ENCODE data around the gene PIK3C2B. TPM values are rescaled to one million over a fixed set of nuclear protein-coding genes. Genes with fewer than 3 reads are reported as not detected.

PIK3C2B gene
- total and polyA plus RNA-seq, 2 of the 8 experiments (the other 6 are each of a cell fraction or from before 2014, with no cell fraction given): 20.4 to 36.7 TPM

DNA sequence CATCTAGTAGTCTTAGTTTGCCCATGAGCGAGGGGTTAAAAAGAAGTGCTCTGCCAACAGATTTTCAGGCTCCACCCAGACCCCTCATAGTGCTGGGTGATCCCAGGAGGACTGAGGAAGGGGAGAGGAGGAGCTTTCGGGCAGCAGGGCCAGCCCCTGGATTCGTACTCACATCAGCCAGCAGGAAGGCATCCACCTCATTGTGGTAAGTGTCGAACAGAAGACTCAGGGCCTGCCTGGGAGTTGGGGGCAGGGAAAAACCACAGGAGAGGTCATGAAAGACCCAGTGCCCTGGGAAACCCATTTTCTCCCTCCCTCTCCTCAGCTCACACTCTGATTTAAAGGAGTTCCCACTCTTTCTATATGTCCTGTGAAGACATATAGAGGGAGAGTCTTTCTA lies 34.9 kb downstream of the PIK3C2B start (continued):
- TF ChIP-seq, protein P1, sequence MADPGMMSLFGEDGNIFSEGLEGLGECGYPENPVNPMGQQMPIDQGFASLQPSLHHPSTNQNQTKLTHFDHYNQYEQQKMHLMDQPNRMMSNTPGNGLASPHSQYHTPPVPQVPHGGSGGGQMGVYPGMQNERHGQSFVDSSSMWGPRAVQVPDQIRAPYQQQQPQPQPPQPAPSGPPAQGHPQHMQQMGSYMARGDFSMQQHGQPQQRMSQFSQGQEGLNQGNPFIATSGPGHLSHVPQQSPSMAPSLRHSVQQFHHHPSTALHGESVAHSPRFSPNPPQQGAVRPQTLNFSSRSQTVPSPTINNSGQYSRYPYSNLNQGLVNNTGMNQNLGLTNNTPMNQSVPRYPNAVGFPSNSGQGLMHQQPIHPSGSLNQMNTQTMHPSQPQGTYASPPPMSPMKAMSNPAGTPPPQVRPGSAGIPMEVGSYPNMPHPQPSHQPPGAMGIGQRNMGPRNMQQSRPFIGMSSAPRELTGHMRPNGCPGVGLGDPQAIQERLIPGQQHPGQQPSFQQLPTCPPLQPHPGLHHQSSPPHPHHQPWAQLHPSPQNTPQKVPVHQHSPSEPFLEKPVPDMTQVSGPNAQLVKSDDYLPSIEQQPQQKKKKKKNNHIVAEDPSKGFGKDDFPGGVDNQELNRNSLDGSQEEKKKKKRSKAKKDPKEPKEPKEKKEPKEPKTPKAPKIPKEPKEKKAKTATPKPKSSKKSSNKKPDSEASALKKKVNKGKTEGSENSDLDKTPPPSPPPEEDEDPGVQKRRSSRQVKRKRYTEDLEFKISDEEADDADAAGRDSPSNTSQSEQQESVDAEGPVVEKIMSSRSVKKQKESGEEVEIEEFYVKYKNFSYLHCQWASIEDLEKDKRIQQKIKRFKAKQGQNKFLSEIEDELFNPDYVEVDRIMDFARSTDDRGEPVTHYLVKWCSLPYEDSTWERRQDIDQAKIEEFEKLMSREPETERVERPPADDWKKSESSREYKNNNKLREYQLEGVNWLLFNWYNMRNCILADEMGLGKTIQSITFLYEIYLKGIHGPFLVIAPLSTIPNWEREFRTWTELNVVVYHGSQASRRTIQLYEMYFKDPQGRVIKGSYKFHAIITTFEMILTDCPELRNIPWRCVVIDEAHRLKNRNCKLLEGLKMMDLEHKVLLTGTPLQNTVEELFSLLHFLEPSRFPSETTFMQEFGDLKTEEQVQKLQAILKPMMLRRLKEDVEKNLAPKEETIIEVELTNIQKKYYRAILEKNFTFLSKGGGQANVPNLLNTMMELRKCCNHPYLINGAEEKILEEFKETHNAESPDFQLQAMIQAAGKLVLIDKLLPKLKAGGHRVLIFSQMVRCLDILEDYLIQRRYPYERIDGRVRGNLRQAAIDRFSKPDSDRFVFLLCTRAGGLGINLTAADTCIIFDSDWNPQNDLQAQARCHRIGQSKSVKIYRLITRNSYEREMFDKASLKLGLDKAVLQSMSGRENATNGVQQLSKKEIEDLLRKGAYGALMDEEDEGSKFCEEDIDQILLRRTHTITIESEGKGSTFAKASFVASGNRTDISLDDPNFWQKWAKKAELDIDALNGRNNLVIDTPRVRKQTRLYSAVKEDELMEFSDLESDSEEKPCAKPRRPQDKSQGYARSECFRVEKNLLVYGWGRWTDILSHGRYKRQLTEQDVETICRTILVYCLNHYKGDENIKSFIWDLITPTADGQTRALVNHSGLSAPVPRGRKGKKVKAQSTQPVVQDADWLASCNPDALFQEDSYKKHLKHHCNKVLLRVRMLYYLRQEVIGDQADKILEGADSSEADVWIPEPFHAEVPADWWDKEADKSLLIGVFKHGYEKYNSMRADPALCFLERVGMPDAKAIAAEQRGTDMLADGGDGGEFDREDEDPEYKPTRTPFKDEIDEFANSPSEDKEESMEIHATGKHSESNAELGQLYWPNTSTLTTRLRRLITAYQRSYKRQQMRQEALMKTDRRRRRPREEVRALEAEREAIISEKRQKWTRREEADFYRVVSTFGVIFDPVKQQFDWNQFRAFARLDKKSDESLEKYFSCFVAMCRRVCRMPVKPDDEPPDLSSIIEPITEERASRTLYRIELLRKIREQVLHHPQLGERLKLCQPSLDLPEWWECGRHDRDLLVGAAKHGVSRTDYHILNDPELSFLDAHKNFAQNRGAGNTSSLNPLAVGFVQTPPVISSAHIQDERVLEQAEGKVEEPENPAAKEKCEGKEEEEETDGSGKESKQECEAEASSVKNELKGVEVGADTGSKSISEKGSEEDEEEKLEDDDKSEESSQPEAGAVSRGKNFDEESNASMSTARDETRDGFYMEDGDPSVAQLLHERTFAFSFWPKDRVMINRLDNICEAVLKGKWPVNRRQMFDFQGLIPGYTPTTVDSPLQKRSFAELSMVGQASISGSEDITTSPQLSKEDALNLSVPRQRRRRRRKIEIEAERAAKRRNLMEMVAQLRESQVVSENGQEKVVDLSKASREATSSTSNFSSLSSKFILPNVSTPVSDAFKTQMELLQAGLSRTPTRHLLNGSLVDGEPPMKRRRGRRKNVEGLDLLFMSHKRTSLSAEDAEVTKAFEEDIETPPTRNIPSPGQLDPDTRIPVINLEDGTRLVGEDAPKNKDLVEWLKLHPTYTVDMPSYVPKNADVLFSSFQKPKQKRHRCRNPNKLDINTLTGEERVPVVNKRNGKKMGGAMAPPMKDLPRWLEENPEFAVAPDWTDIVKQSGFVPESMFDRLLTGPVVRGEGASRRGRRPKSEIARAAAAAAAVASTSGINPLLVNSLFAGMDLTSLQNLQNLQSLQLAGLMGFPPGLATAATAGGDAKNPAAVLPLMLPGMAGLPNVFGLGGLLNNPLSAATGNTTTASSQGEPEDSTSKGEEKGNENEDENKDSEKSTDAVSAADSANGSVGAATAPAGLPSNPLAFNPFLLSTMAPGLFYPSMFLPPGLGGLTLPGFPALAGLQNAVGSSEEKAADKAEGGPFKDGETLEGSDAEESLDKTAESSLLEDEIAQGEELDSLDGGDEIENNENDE (IDR thresholded peaks at IDR 0.05; ENCODE audit: insufficient replicate concordance, low read length): no peak
- no peak for TF ChIP-seq NRF1 (IDR thresholded peaks at IDR 0.05; ENCODE audit: low read depth, low read length)
- no peak for TF ChIP-seq CEBPB (IDR thresholded peaks at IDR 0.05; ENCODE audit: low read depth, low read length)
- TF ChIP-seq TBP (IDR thresholded peaks at IDR 0.05; ENCODE audit: low read depth, low read length): no peak
